GM21528 (cell line): ENCODE data around the gene FNDC3A.
A peak's percentile ranks its signal among the peaks of the same experiment; 100 is the strongest.

ENCODE experiments used
- ATAC-seq: cut with Tn5 transposase; IDR thresholded peaks from one replicate; pipeline ENCODE4 v1.9.1; 2021; ENCODE audit warnings: mild to moderate bottlenecking, moderate library complexity; ENCODE audit not compliant: unreplicated experiment, low FRiP score

Gene FNDC3A, protein sequence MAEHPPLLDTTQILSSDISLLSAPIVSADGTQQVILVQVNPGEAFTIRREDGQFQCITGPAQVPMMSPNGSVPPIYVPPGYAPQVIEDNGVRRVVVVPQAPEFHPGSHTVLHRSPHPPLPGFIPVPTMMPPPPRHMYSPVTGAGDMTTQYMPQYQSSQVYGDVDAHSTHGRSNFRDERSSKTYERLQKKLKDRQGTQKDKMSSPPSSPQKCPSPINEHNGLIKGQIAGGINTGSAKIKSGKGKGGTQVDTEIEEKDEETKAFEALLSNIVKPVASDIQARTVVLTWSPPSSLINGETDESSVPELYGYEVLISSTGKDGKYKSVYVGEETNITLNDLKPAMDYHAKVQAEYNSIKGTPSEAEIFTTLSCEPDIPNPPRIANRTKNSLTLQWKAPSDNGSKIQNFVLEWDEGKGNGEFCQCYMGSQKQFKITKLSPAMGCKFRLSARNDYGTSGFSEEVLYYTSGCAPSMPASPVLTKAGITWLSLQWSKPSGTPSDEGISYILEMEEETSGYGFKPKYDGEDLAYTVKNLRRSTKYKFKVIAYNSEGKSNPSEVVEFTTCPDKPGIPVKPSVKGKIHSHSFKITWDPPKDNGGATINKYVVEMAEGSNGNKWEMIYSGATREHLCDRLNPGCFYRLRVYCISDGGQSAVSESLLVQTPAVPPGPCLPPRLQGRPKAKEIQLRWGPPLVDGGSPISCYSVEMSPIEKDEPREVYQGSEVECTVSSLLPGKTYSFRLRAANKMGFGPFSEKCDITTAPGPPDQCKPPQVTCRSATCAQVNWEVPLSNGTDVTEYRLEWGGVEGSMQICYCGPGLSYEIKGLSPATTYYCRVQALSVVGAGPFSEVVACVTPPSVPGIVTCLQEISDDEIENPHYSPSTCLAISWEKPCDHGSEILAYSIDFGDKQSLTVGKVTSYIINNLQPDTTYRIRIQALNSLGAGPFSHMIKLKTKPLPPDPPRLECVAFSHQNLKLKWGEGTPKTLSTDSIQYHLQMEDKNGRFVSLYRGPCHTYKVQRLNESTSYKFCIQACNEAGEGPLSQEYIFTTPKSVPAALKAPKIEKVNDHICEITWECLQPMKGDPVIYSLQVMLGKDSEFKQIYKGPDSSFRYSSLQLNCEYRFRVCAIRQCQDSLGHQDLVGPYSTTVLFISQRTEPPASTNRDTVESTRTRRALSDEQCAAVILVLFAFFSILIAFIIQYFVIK

DNA sequence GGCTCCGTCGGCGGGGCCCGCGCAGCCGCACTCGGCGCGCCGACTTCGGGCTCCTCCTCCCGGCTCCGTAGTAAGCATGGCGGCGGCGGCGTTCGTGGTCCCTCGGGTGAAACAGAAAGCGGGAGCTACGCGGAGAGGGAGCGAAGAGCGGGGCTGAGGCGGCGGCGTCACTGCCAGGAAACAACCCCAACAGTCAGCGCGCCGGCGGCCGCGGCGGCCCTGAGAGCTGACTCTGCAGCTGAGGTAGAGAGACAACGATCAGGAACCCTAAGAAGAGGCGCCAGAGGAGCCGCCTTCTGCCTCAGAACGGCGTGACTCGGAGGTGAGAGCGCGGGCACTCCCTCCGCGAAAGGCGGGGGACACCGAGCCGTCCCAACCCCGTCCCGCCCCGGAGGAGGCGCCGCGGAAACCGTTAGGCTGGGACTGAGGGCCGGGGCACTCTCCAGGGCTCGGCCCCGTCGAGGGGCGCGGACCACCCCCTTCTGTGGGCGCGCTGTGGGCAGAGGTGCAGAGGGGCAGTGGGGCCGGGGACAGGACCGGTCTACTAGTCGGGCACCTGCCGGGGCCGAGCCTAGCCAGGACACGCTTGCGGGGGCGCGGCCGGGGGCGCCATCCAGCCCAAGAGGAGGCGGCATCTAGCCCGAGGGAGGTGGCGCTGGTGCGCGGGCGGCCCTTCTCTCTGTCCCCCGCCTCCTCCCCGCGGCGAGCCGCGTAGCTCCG is at the start of gene FNDC3A:
TSS of gene FNDC3A (plus strand) at position 57 of the 720 bp plus-strand sequence. CDS start 30,279 bp downstream, outside the sequence.
- peak; percentile 62 for ATAC-seq

DNA sequence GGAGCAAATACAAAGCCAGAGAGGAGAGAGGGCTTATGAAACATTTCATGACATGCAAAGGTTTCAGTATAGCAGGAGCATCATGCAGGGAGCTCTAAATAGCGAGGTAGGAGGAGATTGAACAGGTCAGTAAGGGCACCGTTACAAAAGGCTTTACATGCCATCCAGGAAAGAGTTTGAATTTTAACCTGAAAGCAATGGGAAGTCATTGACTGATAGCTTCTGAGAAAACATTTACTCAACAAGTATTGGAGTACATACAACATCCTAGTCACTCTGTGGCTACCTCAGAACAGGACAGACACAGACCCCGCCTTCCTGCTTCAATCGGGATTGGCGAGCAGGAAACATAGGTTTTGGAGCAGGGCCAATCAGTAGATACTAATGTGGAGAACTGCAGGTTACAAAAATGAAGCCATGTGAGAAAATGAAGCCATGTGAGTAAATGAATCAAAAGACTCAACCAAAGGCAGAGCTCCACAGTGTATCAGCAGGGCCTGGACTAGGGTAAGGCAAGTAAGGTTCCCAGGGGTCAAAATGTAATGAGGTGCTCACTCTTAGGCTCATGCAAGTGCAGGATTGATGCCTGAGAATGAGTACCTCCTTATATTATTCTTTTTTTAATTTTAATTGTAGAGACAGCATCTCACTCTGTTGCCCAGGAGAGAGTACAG is 46.8 kb upstream of the FNDC3A start:
- no peak for ATAC-seq

DNA sequence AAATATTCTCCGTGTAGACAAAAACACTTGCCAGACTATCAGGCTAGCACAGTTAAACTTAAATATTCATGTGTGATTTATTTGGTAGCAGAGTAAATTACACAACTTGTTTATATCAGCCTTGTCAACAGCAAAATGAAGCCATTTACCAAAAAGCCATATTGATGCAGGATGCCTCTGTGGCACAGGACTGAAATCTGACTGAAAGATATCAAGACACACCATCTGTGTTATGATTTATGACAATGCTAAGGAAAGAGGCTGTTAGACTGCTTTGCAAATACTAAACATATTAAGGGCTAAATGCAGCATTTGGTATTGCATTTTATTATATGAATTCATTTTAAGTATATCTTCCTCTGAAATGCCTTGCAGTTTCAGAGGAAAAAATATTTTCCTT is 44.8 kb upstream of the FNDC3A start:
- no peak for ATAC-seq

DNA sequence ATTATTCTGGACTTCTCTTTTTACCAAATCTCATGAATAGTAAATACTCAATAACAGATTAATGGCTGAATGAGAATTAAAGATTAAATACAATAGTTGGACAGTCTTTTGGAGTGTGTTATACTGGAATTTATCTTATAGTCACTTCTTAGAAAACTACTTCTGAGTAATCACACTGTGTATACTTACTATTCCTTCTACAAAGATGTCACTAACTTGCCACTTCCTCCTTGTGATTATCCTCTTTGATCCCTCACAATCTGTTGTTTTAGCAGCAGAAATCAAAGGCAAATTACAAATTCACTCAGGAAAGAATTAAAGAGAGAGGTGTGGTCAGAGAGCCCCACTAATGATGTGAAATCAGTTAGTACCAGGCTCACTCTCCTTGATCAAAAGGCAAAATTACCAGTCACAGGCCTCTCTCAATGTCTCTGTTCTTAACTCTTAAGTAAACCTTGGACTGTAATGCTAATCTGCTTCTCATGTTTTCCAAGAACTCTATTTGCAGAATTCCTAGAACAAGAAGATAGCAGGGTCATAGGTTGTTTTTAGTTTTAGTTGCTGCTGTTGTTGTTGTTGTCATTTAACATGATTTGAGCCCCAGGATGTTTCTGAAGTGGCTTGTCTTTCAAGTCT is 37.3 kb upstream of the FNDC3A start:
- no peak for ATAC-seq

DNA sequence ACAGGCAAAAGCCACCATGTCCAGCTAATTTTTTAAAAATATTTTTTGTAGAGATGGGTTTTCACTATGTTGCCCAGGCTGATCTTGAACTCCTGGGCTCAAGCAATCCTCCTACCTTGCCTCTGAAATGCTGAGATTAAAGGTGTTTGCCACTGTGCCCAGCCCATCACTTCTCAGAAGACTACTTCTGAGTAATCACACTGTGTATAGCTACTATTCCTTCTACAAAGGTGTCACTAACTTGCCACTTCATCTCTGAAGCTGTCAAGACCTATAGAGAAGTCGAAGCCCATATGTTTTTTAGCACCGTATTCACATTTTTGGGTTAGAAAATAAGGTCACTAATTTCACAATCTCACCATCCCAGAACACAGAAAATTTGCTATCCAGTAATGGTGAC is 36.0 kb upstream of the FNDC3A start:
- ATAC-seq: no peak

DNA sequence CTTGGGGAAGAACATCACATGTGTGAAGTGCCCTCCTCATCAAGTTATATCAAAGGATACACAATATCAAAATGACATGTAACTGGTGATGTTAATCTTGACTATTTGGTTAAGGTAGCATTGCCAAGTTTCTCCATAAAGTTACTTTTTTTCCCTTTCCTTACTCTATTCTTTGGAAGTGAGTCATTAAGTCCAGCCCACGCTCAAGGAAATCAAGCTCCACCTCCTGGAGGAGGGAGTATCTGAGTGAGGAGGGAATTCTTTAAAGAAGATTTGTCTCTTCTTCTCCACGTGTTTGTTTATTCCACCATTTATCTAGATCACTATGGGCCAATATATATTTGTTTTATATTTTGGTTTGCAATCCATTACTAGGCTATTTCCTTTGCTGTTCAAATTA is 33.6 kb upstream of the FNDC3A start:
- ATAC-seq: no peak

DNA sequence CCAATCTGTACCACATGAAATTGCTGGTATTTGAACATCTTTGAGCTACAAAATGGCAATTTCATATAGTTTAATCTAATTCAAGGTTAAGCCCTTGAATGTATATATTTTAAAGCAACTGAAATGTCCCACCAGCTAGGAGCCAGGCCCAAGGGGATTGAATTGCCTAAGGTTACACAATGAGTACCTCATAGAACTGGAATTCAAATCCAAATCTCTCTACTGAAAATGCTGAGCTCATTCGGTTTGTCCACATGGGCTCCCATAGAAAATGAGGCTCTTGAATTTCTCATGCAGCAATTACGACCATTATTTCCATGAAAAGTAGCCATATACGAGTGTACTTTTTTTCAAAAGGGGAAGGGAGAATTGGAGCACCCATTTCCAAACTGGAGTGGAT is 31.5 kb upstream of the FNDC3A start:
- ATAC-seq: no peak

DNA sequence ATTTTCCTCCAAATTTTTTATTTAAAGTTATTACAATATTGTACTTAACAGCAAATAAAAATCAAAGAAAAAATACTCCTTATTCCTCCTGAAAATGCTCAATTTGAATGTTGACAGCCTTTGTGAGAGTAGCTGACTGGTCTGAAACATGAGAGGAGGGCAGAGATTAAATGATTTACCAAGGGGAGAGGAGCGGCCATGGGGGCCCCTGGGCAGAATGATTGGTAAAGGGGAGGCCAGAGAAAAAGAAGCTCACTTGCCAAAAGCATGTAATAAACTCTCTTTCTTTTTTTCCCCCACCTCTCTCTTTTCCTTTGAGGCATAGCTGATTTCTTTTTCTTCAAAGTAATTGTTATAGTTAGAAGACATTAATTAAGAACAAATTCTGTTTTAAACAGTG is 30.1 kb upstream of the FNDC3A start:
- ATAC-seq: no peak

DNA sequence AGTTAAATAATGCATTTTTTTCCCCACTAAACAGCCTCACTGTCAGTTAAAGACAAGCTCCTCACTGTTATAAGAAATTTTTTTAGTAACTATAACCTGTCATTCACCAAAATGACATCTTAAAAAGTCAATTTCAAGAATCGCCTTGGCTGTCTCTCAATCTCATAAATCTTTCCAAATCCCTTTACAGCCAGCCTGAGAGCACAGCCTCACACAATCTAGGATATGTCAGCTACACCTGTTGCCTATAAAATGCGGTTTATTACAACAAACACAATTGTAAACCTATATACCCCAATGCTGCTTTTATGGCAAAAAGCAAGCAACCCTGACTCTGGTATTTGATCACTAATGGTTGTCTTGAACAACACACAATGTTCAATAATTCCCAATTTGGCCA is 29.5 kb upstream of the FNDC3A start:
- no peak for ATAC-seq

DNA sequence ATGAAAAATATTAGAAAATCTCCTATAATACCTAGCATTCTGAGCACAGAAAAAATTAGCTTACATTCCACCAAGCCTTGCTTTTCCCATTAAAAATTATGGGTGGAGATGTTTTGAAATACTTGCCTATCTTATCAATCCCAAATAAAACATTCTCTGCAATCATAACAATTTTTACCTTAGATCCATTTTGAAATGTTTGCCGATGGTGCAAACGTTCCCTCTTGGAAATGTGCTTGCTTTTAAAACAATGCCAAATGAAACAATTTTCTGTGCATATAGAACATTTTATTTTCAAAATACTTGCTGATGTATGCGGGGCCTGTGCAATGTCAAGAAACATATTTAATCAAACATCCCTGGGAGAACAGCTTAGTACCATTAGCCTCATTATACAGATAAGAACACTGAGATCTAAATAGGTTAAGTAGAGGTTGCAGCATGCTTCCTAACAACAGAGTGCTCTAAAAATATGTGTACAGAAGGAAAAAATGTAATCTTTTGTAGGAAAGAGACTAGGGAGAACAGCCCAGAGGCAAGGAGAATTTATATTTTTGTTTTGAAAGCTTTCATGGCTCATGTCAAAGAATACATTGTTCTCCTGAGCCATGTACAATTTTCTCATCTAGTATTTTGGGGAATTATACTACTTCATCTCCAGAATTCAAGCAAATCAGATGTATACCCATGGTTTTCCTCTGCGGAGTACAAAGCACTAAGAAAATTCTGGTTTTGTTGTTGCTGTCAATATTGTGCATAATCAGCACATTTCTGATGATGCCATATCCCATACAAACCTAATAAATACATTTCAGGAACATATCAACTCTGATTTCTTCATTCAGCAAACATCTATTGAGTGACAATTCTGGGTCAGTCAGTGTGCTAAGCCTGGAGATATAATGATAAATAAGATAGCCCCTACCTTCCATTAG is 25.9 kb upstream of the FNDC3A start:
- no peak for ATAC-seq

DNA sequence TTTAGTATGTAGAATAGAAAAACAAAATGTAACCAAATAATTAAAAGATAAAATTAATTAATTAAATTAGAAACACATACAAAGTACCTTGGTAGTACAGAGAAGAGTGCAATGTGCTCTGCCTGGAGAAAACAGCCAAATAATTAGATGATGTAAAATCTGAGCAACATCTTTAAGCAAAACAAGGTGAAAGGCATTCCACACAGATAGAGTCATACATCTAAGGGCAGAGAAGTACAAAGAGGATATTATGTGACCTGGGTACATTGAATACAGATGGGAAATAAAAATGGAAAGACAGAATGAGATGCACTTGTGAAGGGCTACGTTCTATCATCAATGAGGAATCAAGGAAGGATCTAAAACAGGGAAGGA is 25.2 kb upstream of the FNDC3A start:
- ATAC-seq: no peak

DNA sequence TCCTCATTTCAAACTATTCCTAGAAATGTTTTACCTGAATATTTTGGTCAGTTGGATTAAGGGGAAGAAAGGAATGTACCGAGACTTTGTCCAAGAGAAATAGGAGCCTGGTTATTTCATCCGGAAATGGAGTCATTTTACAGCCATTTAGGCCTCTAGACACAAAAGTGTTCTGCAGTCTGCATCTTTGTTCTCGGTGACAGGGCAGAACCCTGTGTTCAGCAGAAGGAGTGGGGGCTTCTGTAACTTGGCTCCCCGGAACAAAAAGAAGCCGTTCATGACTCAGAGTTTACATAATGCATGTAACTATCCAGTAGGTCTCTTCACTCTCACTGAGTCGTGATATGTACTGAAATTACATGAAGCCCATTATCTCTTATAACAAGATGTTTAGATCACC is 21.6 kb upstream of the FNDC3A start:
- no peak for ATAC-seq

DNA sequence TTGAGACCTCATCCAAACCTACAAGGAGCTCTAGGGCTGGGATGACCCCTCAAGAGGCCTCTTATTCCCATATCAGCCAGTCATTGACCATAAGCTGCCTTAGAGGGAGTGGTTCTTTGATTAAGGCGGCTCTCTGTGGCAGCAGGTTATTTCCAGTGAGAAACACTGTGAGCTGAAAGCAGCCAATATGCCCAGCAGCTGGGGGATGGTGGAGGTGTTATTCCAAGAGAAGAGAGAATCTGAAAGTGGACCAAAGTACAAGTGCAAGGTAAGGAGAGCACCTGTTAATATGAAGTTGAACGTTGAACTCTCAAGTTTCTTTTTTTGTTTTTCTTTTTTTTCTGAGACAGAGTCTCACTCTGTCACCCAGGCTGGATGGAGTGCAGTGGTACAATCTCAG is 20.2 kb upstream of the FNDC3A start:
- no peak for ATAC-seq

DNA sequence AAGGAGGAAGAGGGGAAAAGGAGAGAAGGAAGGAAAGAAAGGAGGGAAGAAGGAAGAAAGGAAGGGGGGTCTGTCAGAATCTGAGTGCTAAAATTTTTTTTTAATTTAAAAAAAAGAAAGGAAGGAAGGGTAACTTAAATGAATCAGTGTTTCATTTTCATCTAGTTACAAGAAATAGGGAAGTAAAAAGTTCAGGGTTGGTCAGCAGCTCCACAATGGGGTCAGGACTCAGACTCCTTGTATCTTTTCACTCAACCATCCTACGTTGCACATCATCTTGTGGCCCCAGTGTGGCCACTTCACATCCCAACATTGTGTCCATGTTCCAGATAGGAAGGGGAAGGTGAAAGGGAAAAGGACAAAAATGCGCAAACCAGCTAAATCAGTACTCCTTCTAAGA is 14.3 kb upstream of the FNDC3A start:
- ATAC-seq: no peak

DNA sequence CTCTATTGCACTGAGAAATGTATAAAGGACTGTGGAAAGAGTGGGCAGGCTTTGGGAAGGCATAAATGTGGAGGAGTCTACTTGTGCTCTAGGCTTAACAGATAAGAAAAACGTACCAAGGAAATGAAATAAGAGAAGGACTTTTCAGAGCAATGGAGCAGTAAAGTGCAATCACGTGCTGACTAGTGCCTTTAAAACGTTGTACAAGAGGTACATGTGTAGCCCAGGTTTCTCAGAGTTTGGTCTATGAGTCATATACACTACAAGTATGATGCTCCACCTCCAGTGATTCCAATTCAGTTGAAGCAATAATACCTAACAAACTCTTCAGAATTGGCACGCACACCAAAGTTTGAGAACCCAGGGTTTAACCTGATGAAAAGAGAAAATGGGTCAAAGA is 13.4 kb upstream of the FNDC3A start:
- no peak for ATAC-seq

DNA sequence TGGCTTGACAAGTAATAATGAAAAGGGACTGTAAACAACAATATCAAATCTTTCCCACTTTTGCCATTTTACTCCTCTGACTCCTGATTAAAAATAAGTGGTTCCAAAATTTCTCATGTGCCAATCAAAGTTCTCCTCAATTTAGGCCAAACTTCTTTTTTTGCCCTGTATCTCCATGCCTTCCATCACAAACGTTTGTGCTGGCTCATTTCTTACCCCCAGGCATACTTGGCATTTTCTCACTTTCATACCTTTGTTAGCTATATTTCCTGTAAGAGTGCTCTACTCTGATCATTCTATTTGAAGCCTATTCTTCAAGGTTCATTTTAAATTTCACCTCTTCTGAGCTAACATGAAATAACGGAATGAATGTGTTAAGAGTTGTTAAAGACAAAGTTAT is 10.0 kb upstream of the FNDC3A start:
- ATAC-seq: no peak

DNA sequence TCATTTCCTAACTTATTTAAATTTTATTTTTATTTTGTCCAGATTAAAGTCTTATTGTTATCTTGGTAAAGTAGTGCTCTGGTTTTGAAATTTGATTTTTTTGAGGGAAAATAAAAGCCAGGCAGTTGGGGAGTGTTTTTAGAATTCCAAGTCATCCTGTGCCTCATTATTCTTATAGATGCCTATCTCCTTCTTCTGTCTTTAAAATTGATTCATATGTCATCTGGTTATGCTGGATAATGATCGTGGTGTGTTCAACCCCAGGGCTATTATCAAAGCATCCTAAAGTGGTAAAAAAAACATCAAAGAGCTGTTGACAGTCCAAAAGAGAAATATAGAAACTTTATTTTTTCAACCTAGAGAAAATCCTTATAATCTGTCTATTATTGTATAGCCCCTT is 6.0 kb upstream of the FNDC3A start:
- no peak for ATAC-seq

DNA sequence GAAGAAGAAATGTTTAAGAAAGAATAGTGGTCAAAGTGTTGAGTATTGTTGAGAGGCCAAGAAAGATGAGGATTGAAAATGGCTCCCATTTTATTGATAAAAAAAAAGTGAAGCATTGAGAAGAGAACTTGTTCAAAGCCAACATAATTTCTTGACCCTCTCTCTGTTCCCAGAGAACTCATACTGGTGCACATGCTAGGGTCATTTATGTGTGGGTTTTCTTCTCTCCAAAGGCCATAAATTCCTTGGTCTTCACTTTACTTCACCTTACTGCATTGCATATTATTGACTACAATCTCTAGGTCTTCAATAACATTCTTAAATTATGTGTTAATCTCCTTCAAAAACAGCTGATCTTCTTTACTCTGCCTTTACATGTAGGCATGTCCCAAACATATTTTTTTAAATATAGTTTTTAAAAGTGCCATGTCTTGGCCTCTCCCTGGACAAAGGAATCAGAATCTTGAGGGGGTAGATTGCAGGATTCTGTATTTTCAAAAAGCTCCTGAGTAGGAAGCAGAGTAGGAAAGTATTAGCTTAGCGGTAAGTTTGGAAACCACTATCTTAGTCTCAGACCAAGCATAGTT is 1.8 kb upstream of the FNDC3A start:
- no peak for ATAC-seq
